PC-9 (cell line): ENCODE measurements around the gene CHST3. TPM values are rescaled to one million over a fixed set of nuclear protein-coding genes. Genes with fewer than 3 reads are reported as not detected.

ENCODE experiments used
- BruUV-seq: library from RNA; stranded (reverse); fragments of 400-500 nt; replicated peaks from 2 replicates; lab custom pipeline; 2021; lab: Mats Ljungman, UMichigan
- CTCF ChIA-PET: fragments of 300-600 bp; sonication (Branson Sonifier 250); formaldehyde crosslinking; loops from one replicate; lab custom pipeline; 2022; ENCODE audit warnings: antibody characterized with exemption; lab: Charles Lee
- POLR2A ChIA-PET: fragments of 300-600 bp; sonication (Branson Sonifier 250); formaldehyde crosslinking; loops from one replicate; lab custom pipeline; 2022; ENCODE audit warnings: antibody characterized with exemption; ENCODE audit not compliant: unreplicated experiment; lab: Charles Lee
- DNase-seq, 2 experiments: peaks; one replicate each; pipeline versions ENCODE4 v3.0.0 to v3.0.0-alpha.2; 2015 to 2022; ENCODE audit warnings: mixed read lengths in 1 of 2
- H2AFZ ChIP-seq: fragments of 200-600 bp; sonication (generic); 2 replicates; pipeline ENCODE4 v1.8.1; 2017; ENCODE audit warnings: antibody characterized with exemption
- H3F3A ChIP-seq: fragments of 200-600 bp; sonication (generic); 2 replicates; pipeline ENCODE4 v1.8.1; 2017; ENCODE audit warnings: antibody characterized with exemption, mild to moderate bottlenecking, low read depth; ENCODE audit not compliant: insufficient read depth
- H3K27ac ChIP-seq: fragments of 200-600 bp; sonication (generic); 2 replicates; pipeline ENCODE4 v1.6.1; 2016; ENCODE audit warnings: mixed run types
- H3K27me3 ChIP-seq: fragments of 200-600 bp; sonication (generic); 2 replicates; pipeline ENCODE4 v1.6.1; 2016; ENCODE audit warnings: low read depth, mixed run types; ENCODE audit not compliant: insufficient read depth
- H3K36me3 ChIP-seq: fragments of 200-600 bp; sonication (generic); 2 replicates; pipeline ENCODE4 v1.6.1; 2016; ENCODE audit warnings: low read depth, mixed run types
- H3K4me1 ChIP-seq: fragments of 200-600 bp; sonication (generic); replicated peaks from 2 replicates; pipeline ENCODE4 v1.6.1; 2016; ENCODE audit warnings: mixed run types; ENCODE audit not compliant: insufficient read depth
- H3K4me2 ChIP-seq: fragments of 200-600 bp; sonication (generic); 2 replicates; pipeline ENCODE4 v1.6.1; 2017; ENCODE audit warnings: mixed run types
- H3K4me3 ChIP-seq: fragments of 200-600 bp; sonication (generic); 2 replicates; pipeline ENCODE4 v1.6.1; 2016; ENCODE audit warnings: mixed run types
- H3K79me2 ChIP-seq: fragments of 200-600 bp; sonication (generic); 2 replicates; pipeline ENCODE4 v1.6.1; 2017; ENCODE audit warnings: low read depth, mixed run types
- H3K9me2 ChIP-seq: fragments of 200-600 bp; sonication (generic); 2 replicates; pipeline ENCODE4 v1.8.1; 2017; ENCODE audit warnings: mild to moderate bottlenecking; ENCODE audit not compliant: insufficient read depth
- H3K9me3 ChIP-seq: fragments of 200-600 bp; sonication (generic); 2 replicates; pipeline ENCODE4 v1.8.1; 2016; ENCODE audit warnings: low read depth; ENCODE audit not compliant: insufficient read depth
- H4K20me1 ChIP-seq: fragments of 200-600 bp; sonication (generic); 2 replicates; pipeline ENCODE4 v1.8.1; 2017; ENCODE audit not compliant: insufficient read depth
- EZH2 ChIP-seq: fragments of 200-600 bp; sonication (generic); IDR thresholded peaks from 2 replicates; pipeline ENCODE4 v1.8.0; 2017; ENCODE audit warnings: antibody characterized with exemption, low read depth
- intact Hi-C: fragments of 100-400 bp; cut with micrococcal nuclease; formaldehyde crosslinking; loops from one replicate; pipeline ENCODE4 v1.10.0; 2022; ENCODE audit not compliant: unreplicated experiment
- total RNA-seq: library from RNA; stranded (reverse); gene quantifications from 2 replicates; pipeline ENCODE4 v1.2.3, GENCODE V29; 2021
- TF ChIP-seq, protein P1 (sequence below): fragments of 200-600 bp; sonication (generic); conservative IDR thresholded peaks from 2 replicates; pipeline ENCODE4 v1.6.1; 2017; ENCODE audit warnings: mixed run types, antibody characterized with exemption, mild to moderate bottlenecking, moderate library complexity

CHST3 gene
- total RNA-seq, 1 experiment from 2014 or later, result 23.3 TPM

DNA sequence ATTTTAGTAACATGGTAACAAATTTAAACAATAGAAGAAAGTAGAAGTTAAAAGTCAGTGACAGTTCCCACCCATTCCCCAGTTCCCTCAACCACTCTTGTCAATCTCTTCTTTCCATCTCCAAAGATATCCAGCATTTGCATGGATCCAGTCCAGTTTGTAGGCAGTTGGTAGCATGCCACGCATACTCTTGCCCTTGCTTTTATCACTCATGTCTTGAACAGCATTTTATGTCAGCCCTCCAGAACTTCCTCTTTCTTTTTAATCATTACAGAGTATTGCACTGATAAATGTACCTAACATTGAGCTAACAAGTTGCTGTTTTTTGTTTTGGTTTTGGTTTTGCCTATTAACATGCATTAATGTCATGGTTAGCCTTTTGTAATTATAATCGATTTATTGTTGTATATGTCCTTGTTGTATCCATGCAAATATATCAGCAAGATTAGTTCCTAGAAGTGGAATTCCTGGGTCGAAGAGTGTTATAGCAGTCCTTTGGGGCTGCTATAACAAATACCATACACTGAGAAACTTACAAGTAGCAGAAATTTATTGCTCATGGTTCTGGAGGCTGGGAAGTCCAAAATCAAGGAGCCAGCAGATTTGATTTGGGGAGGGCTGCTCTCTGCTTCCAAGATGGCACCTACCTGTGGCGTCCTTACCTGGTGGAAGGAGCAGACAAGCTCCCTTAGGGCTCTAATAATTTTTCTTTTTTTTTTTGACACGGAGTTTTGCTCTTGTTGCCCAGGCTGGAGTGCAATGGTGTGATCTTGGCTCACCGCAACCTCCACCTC, 25.7 kb downstream of the CHST3 start:
- H3K79me2 ChIP-seq, result no peaks in the 10 kb centered on the region
- TF ChIP-seq EZH2, result no peak
- TF ChIP-seq, protein P1, sequence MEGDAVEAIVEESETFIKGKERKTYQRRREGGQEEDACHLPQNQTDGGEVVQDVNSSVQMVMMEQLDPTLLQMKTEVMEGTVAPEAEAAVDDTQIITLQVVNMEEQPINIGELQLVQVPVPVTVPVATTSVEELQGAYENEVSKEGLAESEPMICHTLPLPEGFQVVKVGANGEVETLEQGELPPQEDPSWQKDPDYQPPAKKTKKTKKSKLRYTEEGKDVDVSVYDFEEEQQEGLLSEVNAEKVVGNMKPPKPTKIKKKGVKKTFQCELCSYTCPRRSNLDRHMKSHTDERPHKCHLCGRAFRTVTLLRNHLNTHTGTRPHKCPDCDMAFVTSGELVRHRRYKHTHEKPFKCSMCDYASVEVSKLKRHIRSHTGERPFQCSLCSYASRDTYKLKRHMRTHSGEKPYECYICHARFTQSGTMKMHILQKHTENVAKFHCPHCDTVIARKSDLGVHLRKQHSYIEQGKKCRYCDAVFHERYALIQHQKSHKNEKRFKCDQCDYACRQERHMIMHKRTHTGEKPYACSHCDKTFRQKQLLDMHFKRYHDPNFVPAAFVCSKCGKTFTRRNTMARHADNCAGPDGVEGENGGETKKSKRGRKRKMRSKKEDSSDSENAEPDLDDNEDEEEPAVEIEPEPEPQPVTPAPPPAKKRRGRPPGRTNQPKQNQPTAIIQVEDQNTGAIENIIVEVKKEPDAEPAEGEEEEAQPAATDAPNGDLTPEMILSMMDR, result no peak

GRCh38 chr10:71990706-71991269, 26.6 kb downstream of the CHST3 start:
- Histone ChIP-seq H4K20me1 (no peaks in the 10 kb centered on the region), H3K27ac (no peak overlapping the region), H2AFZ (no peak overlapping the region), H3K36me3 (no peaks in the 10 kb centered on the region), H3K27me3 (no peaks in the 10 kb centered on the region), H3K9me3 (peaks cover 8% of the 10 kb centered on the region), H3K4me3 (no peak overlapping the region), H3K4me2 (no peak overlapping the region), H3F3A (peaks cover 5% of the 10 kb centered on the region; the same call in 1 of the 2 replicates), H3K79me2 (no peaks in the 10 kb centered on the region), H3K4me1 (peaks cover 2% of the 10 kb centered on the region), H3K9me2 (no peaks in the 10 kb centered on the region)
- no peak for DNase-seq
- no TSS peak for BruUV-seq
- intact Hi-C loops, result no loop called here
- CTCF ChIA-PET, result interaction anchor here (0.7 kb wide), 1 partner anchor 195 kb away, joined by 3 read pairs; no protein-coding TSS in a partner anchor
- POLR2A ChIA-PET, result no interaction called here
- TF ChIP-seq EZH2, result no peak
- TF ChIP-seq, protein P1, result no peak

More for the DNA sequence above, 25.7 kb downstream of the CHST3 start:
- H3F3A ChIP-seq, result peaks cover 5% of the 10 kb centered on the region; the same call in 1 of the 2 replicates
- H3K27ac ChIP-seq, result no peak overlapping the region
- no peaks in the 10 kb centered on the region for H3K9me2 ChIP-seq
- H4K20me1 ChIP-seq, result no peaks in the 10 kb centered on the region
- CTCF ChIA-PET, result interaction anchor here (0.7 kb wide), 1 partner anchor 196 kb away, joined by 3 read pairs; no protein-coding TSS in a partner anchor
- no peak overlapping the region for H2AFZ ChIP-seq
- H3K4me3 ChIP-seq, result no peak overlapping the region
- H3K9me3 ChIP-seq, result peaks cover 8% of the 10 kb centered on the region
- POLR2A ChIA-PET, result interaction anchor here (0.6 kb wide), 1 partner anchor 329 kb away, joined by 4 read pairs; no protein-coding TSS in a partner anchor
- no TSS peak for BruUV-seq
- H3K4me2 ChIP-seq, result no peak overlapping the region
- no peaks in the 10 kb centered on the region for H3K36me3 ChIP-seq
- intact Hi-C loops, result no loop called here
- peaks cover 8% of the 10 kb centered on the region for H3K4me1 ChIP-seq
- H3K27me3 ChIP-seq, result no peaks in the 10 kb centered on the region
- no peak for DNase-seq

GRCh38 chr10:71995449-71995848, 31.3 kb downstream of the CHST3 start:
- no peak overlapping the region for H3K27ac ChIP-seq
- no peak overlapping the region for H3K4me3 ChIP-seq
- intact Hi-C loops, result loop anchor here (5.0 kb wide), 1 partner anchor 42 kb away; no protein-coding TSS in a partner anchor
- peaks cover 23% of the 10 kb centered on the region; the same call in 1 of the 2 replicates for H3F3A ChIP-seq
- no peaks in the 10 kb centered on the region for H3K27me3 ChIP-seq
- POLR2A ChIA-PET, result no interaction called here
- CTCF ChIA-PET, result interaction anchor here (0.8 kb wide), 1 partner anchor 10 kb away, joined by 4 read pairs; no protein-coding TSS in a partner anchor
- H3K4me2 ChIP-seq, result no peak overlapping the region
- H3K9me3 ChIP-seq, result no peaks in the 10 kb centered on the region; the same call in 1 of the 2 replicates
- TF ChIP-seq, protein P1, result no peak
- TF ChIP-seq EZH2, result no peak
- no peaks in the 10 kb centered on the region for H3K9me2 ChIP-seq
- H2AFZ ChIP-seq, result no peak overlapping the region
- DNase-seq, result no peak
- peaks cover 29% of the 10 kb centered on the region for H3K4me1 ChIP-seq
- H4K20me1 ChIP-seq, result no peaks in the 10 kb centered on the region
- H3K36me3 ChIP-seq, result no peaks in the 10 kb centered on the region
- no peaks in the 10 kb centered on the region; the same call in 1 of the 2 replicates for H3K79me2 ChIP-seq
- BruUV-seq, result no TSS peak
